ENCODE results near the gene PRPF6. TPM values are rescaled to one million over a fixed set of nuclear protein-coding genes. Genes with fewer than 3 reads are reported as not detected.
A peak's percentile ranks its signal among the peaks of the same experiment; 100 is the strongest.

PRPF6 gene
- total and polyA plus RNA-seq, 2 of the 13 experiments (the other 11 are each of a cell fraction or from before 2014, with no cell fraction given) = 63.7 to 101 TPM

DNA sequence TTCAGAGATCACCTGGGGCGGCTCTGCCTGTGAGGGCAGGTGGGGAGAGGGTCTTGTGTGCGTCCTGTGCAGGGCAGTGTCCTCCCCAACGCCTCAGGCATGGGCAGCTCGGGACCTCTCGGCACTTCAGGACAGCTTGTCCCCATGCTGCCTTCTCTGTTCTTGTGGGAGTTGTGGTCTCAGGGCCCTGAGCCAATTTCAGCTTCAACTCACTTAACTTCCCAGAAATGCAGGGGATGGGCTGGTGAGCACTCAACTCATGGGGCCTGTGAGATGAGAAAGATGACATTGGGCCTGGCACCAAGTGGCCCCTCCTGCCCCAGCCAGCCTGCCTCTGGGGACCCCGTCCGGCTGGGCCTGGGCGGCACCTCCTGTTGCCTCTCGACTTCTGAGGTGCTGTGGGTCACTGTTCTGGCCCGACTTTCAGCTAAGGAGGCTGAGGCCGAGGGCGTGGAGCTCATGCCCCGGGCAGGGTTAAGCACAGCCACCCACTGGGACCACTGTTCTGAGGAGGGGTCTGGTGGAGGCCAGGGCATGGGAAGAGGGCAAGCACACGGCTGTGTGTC lies 91.6 kb downstream of the PRPF6 start:
- Histone ChIP-seq H3K4me2 (ENCODE audit: low read depth, low read length) (no peak overlapping the region), H4K20me1 (ENCODE audit: insufficient read depth, low read length) (no peaks in the 10 kb centered on the region), H3K27me3 (ENCODE audit: control insufficient read depth in 1 of 2, insufficient read depth in 2 of 2, low read length in 2 of 2) (peaks cover 0 to 11% of the 10 kb centered on the region in 2 experiments; a peak in 1 of 5 replicates), H3K36me3 (replicated peaks in 1 of 2; ENCODE audit: control insufficient read depth in 1 of 2, insufficient read depth in 2 of 2, low read length in 2 of 2) (no peaks in the 10 kb centered on the region), H3K79me2 (ENCODE audit: insufficient read depth, low read length) (no peaks in the 10 kb centered on the region), H3K4me3 (replicated peaks in 1 of 3; ENCODE audit: insufficient read depth in 1 of 3, low read depth in 2 of 3, low read length in 3 of 3) (no peak overlapping the region), H2AFZ (ENCODE audit: low read length) (no peak overlapping the region), H3K9ac (ENCODE audit: insufficient read depth, low read depth, low read length) (no peak overlapping the region), H3K27ac (ENCODE audit: extremely low read length, insufficient read depth, low read length) (no peak overlapping the region), H3K9me3 (ENCODE audit: low read length) (no peaks in the 10 kb centered on the region), H3K4me1 (ENCODE audit: insufficient read depth, low read length) (peaks cover 9% of the 10 kb centered on the region; the same call in 1 of the 2 replicates)
- ChIA-PET POLR2A (interaction anchor here (0.9 to 1.0 kb wide), 2 partner anchors 18 to 37 kb away, joined by 3 read pairs; partner anchors contain the start of gene C20orf204), CTCF (ENCODE audit: low intra/inter-chr PET ratio, low total read pairs) (no interaction called here)
- peak; percentile 11 for TF ChIP-seq AGO2 (optimal IDR thresholded peaks at IDR 0.05; ENCODE audit: low read depth, low read length)
- no peak for TF ChIP-seq ATF7-NPFF (CRISPR knock-in tag; IDR thresholded peaks at IDR 0.05; ENCODE audit: low read depth)
- no peak for DNase-seq (ENCODE audit: low spot score)
- WGBS (ENCODE audit: low lambda C conversion rate) = 72% methylated on average over 14 of the region's 14 CpGs
- intact Hi-C loops (cut with micrococcal nuclease; ENCODE audit: unreplicated experiment) (no loop called here), in situ Hi-C loops (cut with HindIII; ENCODE audit: extremely low pct_ligation_motif_present, low pct_unique_long_range_greater_than_20kb) (no loop called here)
- ATAC-seq = no peak
- no TSS peak for BruUV-seq (replicated peaks)
- no peak for FAIRE-seq

DNA sequence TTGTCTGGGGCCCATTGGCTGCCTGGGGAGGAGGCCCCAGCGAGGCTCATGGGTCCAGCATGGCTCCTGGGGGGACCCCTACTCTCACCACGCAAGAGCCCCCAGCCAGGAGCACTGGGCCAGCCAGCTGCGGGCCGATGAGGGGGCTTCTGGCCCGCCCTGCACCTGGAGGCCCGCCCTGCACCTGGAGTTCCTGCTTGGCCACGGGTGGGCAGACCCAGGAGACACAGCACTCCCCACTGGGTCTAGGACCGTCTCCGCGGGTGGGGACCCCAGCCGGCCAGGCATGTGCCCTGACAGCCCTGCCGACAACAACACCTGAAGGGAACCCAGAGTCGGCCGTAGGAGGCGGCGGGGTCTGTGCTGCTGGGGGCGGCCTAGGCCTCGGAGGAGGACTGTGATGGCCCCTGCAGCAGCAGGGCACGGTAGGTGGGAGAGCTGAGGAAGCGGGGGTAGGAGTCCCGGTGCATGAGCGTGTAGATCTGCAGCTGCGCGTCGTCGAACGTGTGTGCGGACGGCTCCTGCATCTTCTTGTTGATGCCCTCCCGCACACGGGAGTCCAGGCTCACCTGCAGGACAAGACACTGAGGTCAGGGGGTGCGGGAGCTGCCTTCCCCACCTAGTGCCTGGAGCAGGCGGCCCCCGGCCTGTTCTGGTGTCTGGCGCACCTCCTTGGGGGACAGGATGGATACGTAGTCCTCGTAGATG lies 92.7 kb downstream of the PRPF6 start:
- no peaks in the 10 kb centered on the region for H4K20me1 ChIP-seq (ENCODE audit: insufficient read depth, low read length)
- POLR2A ChIA-PET = interaction anchor here (1.0 kb wide), 1 partner anchor 10 kb away, joined by 3 read pairs; no protein-coding TSS in a partner anchor
- H3K27me3 ChIP-seq (ENCODE audit: control insufficient read depth in 1 of 2, insufficient read depth in 2 of 2, low read length in 2 of 2) = 0 out of 5 replicates have a peak, but pooled peaks cover 0 to 4% of the 10 kb centered on the region in 2 experiments
- intact Hi-C loops (cut with micrococcal nuclease; ENCODE audit: unreplicated experiment) = no loop called here
- CTCF ChIA-PET (ENCODE audit: low intra/inter-chr PET ratio, low total read pairs) = no interaction called here
- no peaks in the 10 kb centered on the region for H3K9me3 ChIP-seq (ENCODE audit: low read length)
- H2AFZ ChIP-seq (ENCODE audit: low read length) = no peak overlapping the region
- BruUV-seq (replicated peaks) = no TSS peak
- no peaks in the 10 kb centered on the region for H3K36me3 ChIP-seq (replicated peaks in 1 of 2; ENCODE audit: control insufficient read depth in 1 of 2, insufficient read depth in 2 of 2, low read length in 2 of 2)
- ATAC-seq (no peak), FAIRE-seq (no peak), DNase-seq (ENCODE audit: low spot score) (no peak)
- in situ Hi-C loops (cut with HindIII; ENCODE audit: extremely low pct_ligation_motif_present, low pct_unique_long_range_greater_than_20kb) = no loop called here
- H3K79me2 ChIP-seq (ENCODE audit: insufficient read depth, low read length) = no peaks in the 10 kb centered on the region
- WGBS (ENCODE audit: low lambda C conversion rate) = 93% methylated on average over 37 of the region's 37 CpGs
- no peak overlapping the region for H3K4me2 ChIP-seq (ENCODE audit: low read depth, low read length)
- H3K4me1 ChIP-seq (ENCODE audit: insufficient read depth, low read length) = peaks cover 18% of the 10 kb centered on the region
- H3K9ac ChIP-seq (ENCODE audit: insufficient read depth, low read depth, low read length) = no peak overlapping the region
- 0 out of 2 replicates have a peak, but pooled peaks have one; percentile 17 for TF ChIP-seq MTA1 (CRISPR knock-in tag; IDR thresholded peaks at IDR 0.05; ENCODE audit: borderline replicate concordance)
- TF ChIP-seq SALL1 (CRISPR knock-in tag; IDR thresholded peaks at IDR 0.05) = no peak
- TF ChIP-seq ZBTB38 (CRISPR knock-in tag; IDR thresholded peaks at IDR 0.05) = 0 out of 2 replicates have a peak, but pooled peaks have one; percentile 21
- TF ChIP-seq AKAP8 (CRISPR knock-in tag; IDR thresholded peaks at IDR 0.05) = 0 out of 2 replicates have a peak, but pooled peaks have one; percentile 29
- no peak for TF ChIP-seq ZNF749 (CRISPR knock-in tag; IDR thresholded peaks at IDR 0.05; ENCODE audit: borderline replicate concordance)
- no peak overlapping the region for H3K4me3 ChIP-seq (replicated peaks in 1 of 3; ENCODE audit: insufficient read depth in 1 of 3, low read depth in 2 of 3, low read length in 3 of 3)
- no peak overlapping the region for H3K27ac ChIP-seq (ENCODE audit: extremely low read length, insufficient read depth, low read length)

Data from HepG2 (cell line).